Left lung (tissue), 10 donors: ENCODE measurements around the gene NEK7. TPM values are rescaled to one million over a fixed set of nuclear protein-coding genes. Genes with fewer than 3 reads are reported as not detected.

Source experiments
- ATAC-seq: fragments of 200-7000 bp; cut with Tn5 transposase; one replicate; pipeline ENCODE4 v1.9.1; 2020; ENCODE audit warnings: moderate library complexity
- DNase-seq, 4 donors: peaks; one replicate each; pipeline ENCODE4 v3.0.0-alpha.2; 2013 to 2020
- H3K27ac ChIP-seq, 2 donors: fragments of 200-600 bp; sonication (generic) in 1 of 2; one replicate each; pipeline versions ENCODE4 v1.5.0 to v1.8.0; 2020 to 2021
- H3K27me3 ChIP-seq, 2 donors: fragments of 200-600 bp; sonication (generic) in 1 of 2; one replicate each; pipeline versions ENCODE4 v1.5.0 to v1.8.0; 2020 to 2021
- H3K36me3 ChIP-seq, 2 donors: fragments of 200-600 bp; sonication (generic) in 1 of 2; one replicate each; pipeline versions ENCODE4 v1.5.0 to v1.8.0; 2020 to 2021
- H3K4me1 ChIP-seq, 2 donors: fragments of 200-600 bp; one replicate each; pipeline ENCODE4 v1.8.0; 2021
- H3K4me3 ChIP-seq, 2 donors: fragments of 200-600 bp; sonication (generic) in 1 of 2; one replicate each; pipeline versions ENCODE4 v1.5.0 to v1.8.0; 2020 to 2021; ENCODE audit warnings: mild to moderate bottlenecking in 1 of 2
- H3K9me3 ChIP-seq, 2 donors: fragments of 200-600 bp; sonication (generic) in 1 of 2; one replicate each; pipeline versions ENCODE4 v1.5.0 to v1.8.0; 2020 to 2021
- intact Hi-C, 2 donors: fragments of 100-400 bp; cut with DNase I; formaldehyde crosslinking; loops; one replicate each; pipeline versions ENCODE4 v1.11.2 to v1.14.2; 2022
- polyA plus RNA-seq, 6 donors: library from polyadenylated mRNA; unstranded; fragments of 120-200 nt; gene quantifications; one replicate each; pipeline ENCODE4 v1.2.1, GENCODE V29; 2013; ENCODE audit not compliant: insufficient read length in 6 of 6
- total RNA-seq, 2 donors: library from RNA; stranded (reverse); fragmentation: NEBNext Ultra II Directional; extraction: Animal tissue kit (Norgen Biotek cat#: 25700); gene quantifications; one replicate each; pipeline ENCODE4 v1.2.1, GENCODE V29; 2021
- TF ChIP-seq, protein P1 (sequence below), 2 donors: fragments of 200-600 bp; sonication (generic) in 1 of 2; IDR thresholded peaks; one replicate each; pipeline versions ENCODE4 v1.5.0 to v1.8.0; 2021; ENCODE audit warnings: antibody characterized with exemption in 2 of 2
- donor health status: DM: no; HTN: yes; CAD: no.
- donor health status: DM: no; HTN: no; CAD: no.

NEK7 gene
- total and polyA plus RNA-seq, 8 donors = 66.9 to 102 (median 76.1) TPM

DNA sequence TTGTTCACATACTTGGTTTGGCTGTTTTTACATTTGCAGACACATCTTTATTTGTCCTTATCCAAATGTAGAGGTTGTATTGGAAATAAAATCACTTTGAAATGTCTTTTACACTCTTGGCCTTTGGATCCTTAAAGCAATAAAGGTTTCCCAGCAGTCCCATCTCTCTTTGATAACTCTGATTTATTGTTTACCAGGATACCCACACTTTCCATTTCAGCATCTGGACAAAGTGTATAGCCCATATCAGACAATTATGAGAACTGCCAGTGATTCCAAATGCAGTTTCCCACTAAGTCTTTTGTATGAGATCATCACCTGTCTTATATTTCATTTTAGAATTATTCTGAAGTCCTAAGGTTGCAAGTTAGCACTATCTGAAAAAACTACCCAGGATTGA is 114.7 kb downstream of the NEK7 start:
- Histone ChIP-seq H3K36me3 (no peaks in the 10 kb centered on the region), H3K27ac (no peak overlapping the region), H3K4me3 (no peak overlapping the region), H3K4me1 (peaks cover 5 to 20% of the 10 kb centered on the region in 2 donors), H3K27me3 (no peaks in the 10 kb centered on the region), H3K9me3 (no peaks in the 10 kb centered on the region)
- ATAC-seq (no peak), DNase-seq (no peak)
- intact Hi-C loops = no loop called here
- TF ChIP-seq, protein P1, sequence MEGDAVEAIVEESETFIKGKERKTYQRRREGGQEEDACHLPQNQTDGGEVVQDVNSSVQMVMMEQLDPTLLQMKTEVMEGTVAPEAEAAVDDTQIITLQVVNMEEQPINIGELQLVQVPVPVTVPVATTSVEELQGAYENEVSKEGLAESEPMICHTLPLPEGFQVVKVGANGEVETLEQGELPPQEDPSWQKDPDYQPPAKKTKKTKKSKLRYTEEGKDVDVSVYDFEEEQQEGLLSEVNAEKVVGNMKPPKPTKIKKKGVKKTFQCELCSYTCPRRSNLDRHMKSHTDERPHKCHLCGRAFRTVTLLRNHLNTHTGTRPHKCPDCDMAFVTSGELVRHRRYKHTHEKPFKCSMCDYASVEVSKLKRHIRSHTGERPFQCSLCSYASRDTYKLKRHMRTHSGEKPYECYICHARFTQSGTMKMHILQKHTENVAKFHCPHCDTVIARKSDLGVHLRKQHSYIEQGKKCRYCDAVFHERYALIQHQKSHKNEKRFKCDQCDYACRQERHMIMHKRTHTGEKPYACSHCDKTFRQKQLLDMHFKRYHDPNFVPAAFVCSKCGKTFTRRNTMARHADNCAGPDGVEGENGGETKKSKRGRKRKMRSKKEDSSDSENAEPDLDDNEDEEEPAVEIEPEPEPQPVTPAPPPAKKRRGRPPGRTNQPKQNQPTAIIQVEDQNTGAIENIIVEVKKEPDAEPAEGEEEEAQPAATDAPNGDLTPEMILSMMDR (IDR thresholded peaks at IDR 0.05) = no peak

DNA sequence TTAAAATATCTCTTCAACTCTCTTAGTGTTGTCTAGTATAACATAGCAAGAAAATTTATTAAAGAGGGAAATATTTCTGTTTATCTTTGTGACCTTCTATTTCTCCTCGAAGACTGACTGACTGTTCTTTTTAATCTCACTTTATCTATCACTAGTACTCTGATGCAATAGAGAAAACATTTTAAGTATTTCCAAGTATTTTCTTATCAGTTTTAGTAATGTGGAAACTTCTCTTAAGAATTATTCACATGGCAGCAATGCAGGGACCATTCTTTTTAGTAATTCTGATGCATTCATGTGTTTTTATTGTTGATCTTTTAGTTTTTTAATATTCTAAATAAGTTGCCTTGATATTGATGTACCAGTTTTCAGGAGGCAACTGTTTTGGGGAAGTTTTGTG is 115.7 kb downstream of the NEK7 start:
- H3K27ac ChIP-seq = peak overlapping the region; percentile 34 to 51
- H3K4me1 ChIP-seq = peaks cover 5 to 20% of the 10 kb centered on the region in 2 donors
- H3K36me3 ChIP-seq = no peaks in the 10 kb centered on the region
- ATAC-seq (peak; percentile 71), DNase-seq (no peak)
- no peaks in the 10 kb centered on the region for H3K27me3 ChIP-seq
- intact Hi-C loops = no loop called here
- TF ChIP-seq, protein P1 (IDR thresholded peaks at IDR 0.05) = no peak
- no peaks in the 10 kb centered on the region for H3K9me3 ChIP-seq
- no peak overlapping the region for H3K4me3 ChIP-seq

DNA sequence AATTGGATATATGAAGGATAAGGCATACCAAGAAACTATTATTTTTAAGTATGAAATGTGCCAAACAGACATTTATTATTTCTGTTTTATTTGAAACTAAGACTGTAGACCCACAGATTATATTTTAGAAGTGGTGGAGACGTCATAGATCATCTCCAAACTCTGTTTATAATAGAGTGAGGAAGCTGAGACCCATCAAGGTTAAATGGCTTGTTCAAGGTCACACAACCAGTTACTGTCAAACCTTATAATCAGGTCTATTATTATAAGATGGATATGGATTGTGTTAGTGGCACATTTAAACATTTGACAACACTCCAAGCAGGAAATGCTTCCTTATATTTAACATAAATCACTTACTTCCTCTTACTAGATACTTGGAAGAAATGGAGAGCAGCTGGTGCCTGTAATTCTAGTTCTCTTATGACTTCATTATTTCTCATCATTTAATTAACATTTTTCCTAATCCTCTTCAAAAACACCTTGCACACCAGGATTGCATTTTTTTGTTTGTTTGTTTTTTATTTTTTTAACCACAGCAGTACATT is 117.0 kb downstream of the NEK7 start:
- intact Hi-C loops = no loop called here
- TF ChIP-seq, protein P1 (IDR thresholded peaks at IDR 0.05) = no peak
- ATAC-seq = no peak
- Histone ChIP-seq H3K27me3 (no peaks in the 10 kb centered on the region), H3K9me3 (no peaks in the 10 kb centered on the region), H3K4me1 (peaks cover 5 to 20% of the 10 kb centered on the region in 2 donors), H3K4me3 (no peak overlapping the region), H3K27ac (peak overlapping the region in 1 of 2 donors; percentile 21), H3K36me3 (no peaks in the 10 kb centered on the region)
- no peak for DNase-seq

DNA sequence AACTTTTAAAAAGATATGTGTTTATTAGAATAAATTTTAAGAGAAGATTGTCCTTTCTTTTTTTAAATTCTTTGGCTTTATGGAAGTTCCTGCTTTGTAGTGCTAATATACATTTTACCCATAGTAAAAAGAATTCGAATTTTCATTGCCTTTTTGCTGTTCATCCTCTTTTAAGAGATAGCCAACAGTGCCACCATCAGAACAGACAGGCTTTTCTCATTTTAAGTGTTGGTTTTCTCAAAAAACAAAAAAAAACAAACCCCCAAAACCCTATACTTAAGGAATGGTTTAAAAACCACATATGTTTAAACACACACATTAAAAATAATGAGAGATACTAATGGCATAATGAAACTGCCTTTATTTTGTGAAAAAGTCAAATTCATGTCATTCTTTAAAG is 118.8 kb downstream of the NEK7 start:
- H3K27me3 ChIP-seq = no peaks in the 10 kb centered on the region
- intact Hi-C loops = no loop called here
- ATAC-seq (no peak), DNase-seq (no peak)
- no peak overlapping the region for H3K27ac ChIP-seq
- TF ChIP-seq, protein P1 (IDR thresholded peaks at IDR 0.05) = no peak
- H3K9me3 ChIP-seq = no peaks in the 10 kb centered on the region
- no peaks in the 10 kb centered on the region for H3K36me3 ChIP-seq
- no peak overlapping the region for H3K4me3 ChIP-seq
- H3K4me1 ChIP-seq = peaks cover 5 to 17% of the 10 kb centered on the region in 2 donors

DNA sequence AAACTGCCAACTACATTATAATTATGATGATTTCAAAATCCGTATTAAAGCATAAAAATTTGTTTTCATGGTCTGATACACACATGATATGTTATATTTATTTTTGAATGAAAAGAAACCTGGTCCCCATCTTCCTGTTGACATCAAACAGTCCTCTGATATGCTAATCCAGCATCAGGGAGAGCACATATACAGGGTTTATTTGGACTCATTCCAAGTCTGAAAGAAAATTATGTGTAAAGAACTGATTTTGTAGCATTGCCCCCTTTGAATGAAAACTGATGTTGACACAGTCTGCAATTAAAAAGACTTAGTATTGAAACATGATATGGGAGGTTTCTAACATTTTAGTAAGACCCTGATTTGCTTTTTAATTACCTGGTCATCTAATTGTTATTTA is 119.4 kb downstream of the NEK7 start:
- no peaks in the 10 kb centered on the region for H3K9me3 ChIP-seq
- no peak for DNase-seq
- TF ChIP-seq, protein P1 (IDR thresholded peaks at IDR 0.05) = no peak
- no peak overlapping the region for H3K27ac ChIP-seq
- intact Hi-C loops = no loop called here
- H3K36me3 ChIP-seq = no peaks in the 10 kb centered on the region
- no peaks in the 10 kb centered on the region for H3K27me3 ChIP-seq
- peaks cover 5 to 17% of the 10 kb centered on the region in 2 donors for H3K4me1 ChIP-seq
- H3K4me3 ChIP-seq = no peak overlapping the region
- ATAC-seq = no peak
